GM19324 (cell line): ENCODE results near the gene RNF130.
"Not testable (repeated sequence)": the region's sequence is repeated elsewhere in the genome, so short reads cannot be mapped to it uniquely, and the experiment has no call there.

ENCODE experiments used
- ATAC-seq: cut with Tn5 transposase; IDR thresholded peaks from one replicate; pipeline ENCODE4 v1.9.1; 2021; ENCODE audit warnings: mild to moderate bottlenecking, moderate library complexity; ENCODE audit not compliant: unreplicated experiment, low FRiP score

The RNF130 gene

GRCh38 chr5:180104168-180104530 lies 32.6 kb upstream of the RNF130 start:
- no peak for ATAC-seq

- no peak for ATAC-seq
These were observed 32.1 kb upstream of the RNF130 start for GRCh38 chr5:180103487-180104167.

- no peak for ATAC-seq
These were observed 31.1 kb upstream of the RNF130 start for GRCh38 chr5:180102636-180103035.

- ATAC-seq = no peak
These were observed 30.0 kb upstream of the RNF130 start for GRCh38 chr5:180101451-180102105.

- ATAC-seq = no peak
These were observed 29.3 kb upstream of the RNF130 start for GRCh38 chr5:180100621-180101450.

- no peak for ATAC-seq
These were observed 28.4 kb upstream of the RNF130 start for GRCh38 chr5:180099733-180100611.

- no peak for ATAC-seq
These were observed 27.6 kb upstream of the RNF130 start for GRCh38 chr5:180098991-180099732.

- ATAC-seq = no peak
These were observed 27.0 kb upstream of the RNF130 start for GRCh38 chr5:180098526-180098925.

GRCh38 chr5:180097926-180098325 lies 26.4 kb upstream of the RNF130 start:
- ATAC-seq = no peak

- no peak for ATAC-seq
These were observed 25.8 kb upstream of the RNF130 start for GRCh38 chr5:180097163-180097894.

- no peak for ATAC-seq
These were observed 25.1 kb upstream of the RNF130 start for GRCh38 chr5:180096616-180097015.

- no peak for ATAC-seq
These were observed 24.0 kb upstream of the RNF130 start for GRCh38 chr5:180095545-180095944.

- no peak for ATAC-seq
These were observed 22.3 kb upstream of the RNF130 start for GRCh38 chr5:180093651-180094382.

- no peak for ATAC-seq
These were observed 21.7 kb upstream of the RNF130 start for GRCh38 chr5:180093241-180093640.

GRCh38 chr5:180090769-180091546 lies 19.4 kb upstream of the RNF130 start:
- no peak for ATAC-seq

- no peak for ATAC-seq
These were observed 18.7 kb upstream of the RNF130 start for GRCh38 chr5:180090098-180090768.

GRCh38 chr5:180089628-180090027 lies 18.1 kb upstream of the RNF130 start:
- ATAC-seq = not testable (repeated sequence)
